ENCODE data around the gene ZC3H12C.

ZC3H12C gene

DNA sequence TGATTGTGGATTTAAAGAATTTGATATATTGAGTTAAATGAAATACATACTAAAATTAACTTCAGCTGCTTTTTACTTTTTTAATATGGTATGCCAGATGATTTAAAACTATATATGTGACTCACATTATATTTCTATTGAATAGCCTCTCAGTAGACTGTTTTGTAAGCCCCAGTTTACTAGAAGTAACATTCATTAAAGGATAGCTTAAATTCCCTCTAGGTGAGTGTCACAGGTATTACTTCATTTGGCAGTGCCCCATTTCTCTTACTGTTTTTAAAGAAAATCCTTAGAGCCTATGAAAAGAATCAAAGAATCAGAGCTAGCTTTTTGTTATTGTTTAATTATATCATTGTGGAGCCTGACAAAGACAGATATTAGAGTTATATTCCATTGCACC, 48.6 kb downstream of the ZC3H12C start:
- peaks cover 3% of the 10 kb centered on the region for H3K9me3 Mint-ChIP-seq
- no peak overlapping the region for H3K27ac Mint-ChIP-seq
- DNase-seq: no peak
- no peak overlapping the region for H3K4me3 Mint-ChIP-seq
- H3K27me3 Mint-ChIP-seq (ENCODE audit: low read depth, poor library complexity): no peaks in the 10 kb centered on the region
- H3K4me1 Mint-ChIP-seq: no peaks in the 10 kb centered on the region
- TF ChIP-seq CTCF (IDR thresholded peaks at IDR 0.05): no peak
- peaks cover 66% of the 10 kb centered on the region for H3K36me3 Mint-ChIP-seq (ENCODE audit: low read depth)

GRCh38 chr11:110147962-110148709, 54.9 kb downstream of the ZC3H12C start:
- Mint-ChIP-seq H3K27me3 (ENCODE audit: low read depth, poor library complexity) (no peaks in the 10 kb centered on the region), H3K27ac (no peak overlapping the region), H3K9me3 (peaks cover 3% of the 10 kb centered on the region), H3K4me1 (no peaks in the 10 kb centered on the region), H3K4me3 (no peak overlapping the region), H3K36me3 (ENCODE audit: low read depth) (peaks cover 32% of the 10 kb centered on the region)
- no peak for TF ChIP-seq CTCF (IDR thresholded peaks at IDR 0.05)
- DNase-seq: no peak

GRCh38 chr11:110148775-110149744, 55.9 kb downstream of the ZC3H12C start:
- Mint-ChIP-seq H3K27me3 (ENCODE audit: low read depth, poor library complexity) (no peaks in the 10 kb centered on the region), H3K9me3 (peaks cover 3% of the 10 kb centered on the region), H3K36me3 (ENCODE audit: low read depth) (peaks cover 39% of the 10 kb centered on the region), H3K4me3 (no peak overlapping the region), H3K27ac (no peak overlapping the region), H3K4me1 (no peaks in the 10 kb centered on the region)
- TF ChIP-seq CTCF (IDR thresholded peaks at IDR 0.05): no peak
- DNase-seq: no peak

DNA sequence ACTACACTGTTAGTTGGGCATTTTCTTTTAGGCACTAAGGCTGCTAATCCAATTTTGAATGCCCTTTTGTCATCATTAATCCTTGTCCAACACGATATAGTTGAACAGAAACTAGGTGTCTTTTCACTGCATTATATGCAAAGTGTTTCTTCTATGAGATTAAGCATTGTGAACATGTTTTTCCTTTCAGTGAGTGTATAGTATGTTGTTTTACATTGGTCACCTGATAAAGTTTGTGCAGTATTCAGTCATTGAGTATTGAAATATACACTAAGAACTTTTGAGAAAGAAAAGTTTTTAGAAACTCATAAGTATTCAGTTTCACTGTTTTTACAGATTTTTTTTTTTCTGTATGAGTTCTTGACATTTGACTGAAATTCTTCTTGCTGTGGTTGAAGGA, 59.0 kb downstream of the ZC3H12C start:
- no peak for DNase-seq
- H3K4me1 Mint-ChIP-seq: no peaks in the 10 kb centered on the region
- no peaks in the 10 kb centered on the region for H3K27me3 Mint-ChIP-seq (ENCODE audit: low read depth, poor library complexity)
- H3K9me3 Mint-ChIP-seq: no peaks in the 10 kb centered on the region
- H3K27ac Mint-ChIP-seq: no peak overlapping the region
- H3K4me3 Mint-ChIP-seq: no peak overlapping the region
- H3K36me3 Mint-ChIP-seq (ENCODE audit: low read depth): peaks cover 26% of the 10 kb centered on the region
- TF ChIP-seq CTCF (IDR thresholded peaks at IDR 0.05): no peak

- H3K4me1 Mint-ChIP-seq: peaks cover 10% of the 10 kb centered on the region
- no peak for DNase-seq
- H3K27me3 Mint-ChIP-seq (ENCODE audit: low read depth, poor library complexity): no peaks in the 10 kb centered on the region
- no peak overlapping the region for H3K4me3 Mint-ChIP-seq
- no peaks in the 10 kb centered on the region for H3K9me3 Mint-ChIP-seq
- H3K27ac Mint-ChIP-seq: no peak overlapping the region
- peaks cover 22% of the 10 kb centered on the region for H3K36me3 Mint-ChIP-seq (ENCODE audit: low read depth)
- TF ChIP-seq CTCF (IDR thresholded peaks at IDR 0.05): no peak
These were observed 60.3 kb downstream of the ZC3H12C start for GRCh38 chr11:110153474-110153873.
